Natural killer cell treated with Interleukin-12 subunit alpha and Interleukin-12 subunit beta and Interleukin-15 and Interleukin-18, amount 100 ng/mL, for 72 hours (primary cell): ENCODE data around the gene UBE4B. TPM values are rescaled to one million over a fixed set of nuclear protein-coding genes. Genes with fewer than 3 reads are reported as not detected.
A peak's percentile ranks its signal among the peaks of the same experiment; 100 is the strongest.
"Not testable (repeated sequence)": the region's sequence is repeated elsewhere in the genome, so short reads cannot be mapped to it uniquely, and the experiment has no call there.

Experiments used
- ATAC-seq, 2 donors: fragments of 150-1000 bp; cut with Tn5 transposase in 1 of 2; sonication (Bioruptor Pico), chemical (Tn5 transposase) in 1 of 2; 2 replicates each; pipeline ENCODE4 v1.10.0; 2021
- DNase-seq: peaks from one replicate; pipeline ENCODE4 v3.0.0; 2022; ENCODE audit warnings: low spot score
- H3K27ac Mint-ChIP-seq, 2 donors: 1 replicate in 1 of 2; 2 replicates in 1 of 2; pipeline ENCODE4 v1.8.0; 2022; ENCODE audit warnings: mixed read lengths in 2 of 2, mild to moderate bottlenecking in 1 of 2, moderate library complexity in 1 of 2
- H3K27me3 Mint-ChIP-seq, 2 donors: 1 replicate in 1 of 2; 2 replicates in 1 of 2; pipeline ENCODE4 v1.8.0; 2022; ENCODE audit warnings: mixed read lengths in 2 of 2
- H3K36me3 Mint-ChIP-seq: one replicate; pipeline ENCODE4 v1.8.0; 2022; ENCODE audit warnings: mixed read lengths
- H3K4me1 Mint-ChIP-seq, 2 donors: 1 replicate in 1 of 2; 2 replicates in 1 of 2; pipeline ENCODE4 v1.8.0; 2022; ENCODE audit warnings: low read depth in 2 of 2, mixed read lengths in 2 of 2, mild to moderate bottlenecking in 1 of 2
- H3K4me3 Mint-ChIP-seq: one replicate; pipeline ENCODE4 v1.8.0; 2022; ENCODE audit warnings: mixed read lengths
- H3K9me3 Mint-ChIP-seq: 2 replicates; pipeline ENCODE4 v1.8.0; 2022; ENCODE audit warnings: mixed read lengths
- total RNA-seq, 2 donors: library from RNA; stranded (reverse); gene quantifications; one replicate each; pipeline ENCODE4 v1.2.3, GENCODE V29; 2022

The UBE4B gene
- total RNA-seq, 2 donors from 2014 or later = 36.7 to 52.4 TPM

- no peak overlapping the region for H3K27ac Mint-ChIP-seq
- ATAC-seq (no peak), DNase-seq (no peak)
- H3K36me3 Mint-ChIP-seq = no peaks in the 10 kb centered on the region
- no peaks in the 10 kb centered on the region for H3K9me3 Mint-ChIP-seq
- H3K4me3 Mint-ChIP-seq = no peak overlapping the region
- H3K27me3 Mint-ChIP-seq = no peaks in the 10 kb centered on the region
- peaks cover 16 to 23% of the 10 kb centered on the region in 2 donors for H3K4me1 Mint-ChIP-seq
These were observed 37.4 kb downstream of the UBE4B start for GRCh38 chr1:10070206-10070605.

GRCh38 chr1:10071640-10072039, 38.9 kb downstream of the UBE4B start:
- no peak overlapping the region for H3K27ac Mint-ChIP-seq
- ATAC-seq (no peak), DNase-seq (no peak)
- no peaks in the 10 kb centered on the region for H3K9me3 Mint-ChIP-seq
- no peak overlapping the region for H3K4me3 Mint-ChIP-seq
- no peaks in the 10 kb centered on the region for H3K36me3 Mint-ChIP-seq
- H3K27me3 Mint-ChIP-seq = no peaks in the 10 kb centered on the region
- H3K4me1 Mint-ChIP-seq = peaks cover 18 to 25% of the 10 kb centered on the region in 2 donors

DNA sequence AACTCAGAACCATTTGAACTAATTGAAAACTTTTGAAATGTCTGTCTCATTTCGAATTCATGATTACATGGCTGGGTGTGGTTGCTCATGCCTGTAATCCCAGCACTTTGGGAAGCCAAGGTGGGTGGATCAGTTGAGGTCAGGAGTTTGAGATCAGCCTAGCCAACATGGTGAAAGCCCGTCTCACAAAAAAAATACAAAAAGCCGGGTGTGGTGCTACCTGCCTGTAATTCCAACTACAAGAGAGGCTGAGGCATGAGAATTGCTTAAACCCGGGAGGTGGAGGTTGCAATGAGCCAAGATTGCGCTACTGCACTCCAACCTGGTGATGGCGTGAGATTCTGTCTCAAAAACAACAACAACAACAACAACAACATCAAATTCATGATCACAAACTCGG, 40.6 kb downstream of the UBE4B start:
- not testable (repeated sequence) for H3K4me3 Mint-ChIP-seq, H3K9me3 Mint-ChIP-seq, ATAC-seq, H3K27me3 Mint-ChIP-seq, H3K36me3 Mint-ChIP-seq, H3K27ac Mint-ChIP-seq, DNase-seq
- peaks cover 18 to 25% of the 10 kb centered on the region in 2 donors for H3K4me1 Mint-ChIP-seq

GRCh38 chr1:10074059-10074851, 41.5 kb downstream of the UBE4B start:
- Mint-ChIP-seq H3K36me3 (no peaks in the 10 kb centered on the region), H3K27me3 (no peaks in the 10 kb centered on the region), H3K4me3 (peak overlapping the region; percentile 45), H3K4me1 (peaks cover 15 to 18% of the 10 kb centered on the region in 2 donors), H3K9me3 (no peaks in the 10 kb centered on the region), H3K27ac (peak overlapping the region; percentile 3 to 16)
- DNase-seq (peak; percentile 75), ATAC-seq (peak; percentile 98 to 99)

- Mint-ChIP-seq H3K27ac (peak overlapping the region in 1 of 2 donors; percentile 16), H3K36me3 (no peaks in the 10 kb centered on the region), H3K27me3 (no peaks in the 10 kb centered on the region), H3K4me1 (peaks cover 15 to 17% of the 10 kb centered on the region in 2 donors), H3K4me3 (peak overlapping the region; percentile 45), H3K9me3 (no peaks in the 10 kb centered on the region)
- ATAC-seq (no peak), DNase-seq (no peak)
These were observed 42.3 kb downstream of the UBE4B start for GRCh38 chr1:10074852-10075730.

DNA sequence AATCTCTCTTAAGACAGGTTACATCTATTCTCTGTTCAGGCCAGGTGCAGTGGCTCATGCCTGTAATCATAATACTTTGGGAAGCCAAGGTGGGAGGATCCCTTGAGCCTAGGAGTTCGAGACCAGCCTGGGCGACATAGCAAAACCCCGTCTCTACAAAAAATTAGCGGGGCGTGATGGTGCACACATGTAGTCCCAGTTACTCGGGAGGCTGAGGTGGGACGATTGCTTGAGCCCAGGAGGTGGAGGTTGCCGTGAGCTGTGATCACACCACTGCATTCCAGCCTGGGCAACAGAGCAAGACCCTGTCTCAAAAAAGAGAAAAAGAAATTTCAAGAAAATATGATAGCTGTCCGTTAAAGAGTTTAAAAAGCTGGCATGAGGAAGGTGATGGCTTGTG, 43.0 kb downstream of the UBE4B start:
- DNase-seq = no peak
- Mint-ChIP-seq H3K27me3 (no peaks in the 10 kb centered on the region), H3K4me1 (peaks cover 15 to 22% of the 10 kb centered on the region in 2 donors), H3K4me3 (no peak overlapping the region), H3K36me3 (peaks cover 6% of the 10 kb centered on the region), H3K9me3 (no peaks in the 10 kb centered on the region), H3K27ac (no peak overlapping the region)
- ATAC-seq = no peak

GRCh38 chr1:10078494-10078893, 45.7 kb downstream of the UBE4B start:
- Mint-ChIP-seq H3K4me1 (peaks cover 15 to 22% of the 10 kb centered on the region in 2 donors), H3K9me3 (no peaks in the 10 kb centered on the region), H3K4me3 (no peak overlapping the region), H3K27me3 (no peaks in the 10 kb centered on the region), H3K27ac (no peak overlapping the region), H3K36me3 (peaks cover 6% of the 10 kb centered on the region)
- no peak for DNase-seq
- no peak for ATAC-seq

GRCh38 chr1:10080523-10080922, 47.8 kb downstream of the UBE4B start:
- no peak overlapping the region for H3K27ac Mint-ChIP-seq
- H3K9me3 Mint-ChIP-seq = no peaks in the 10 kb centered on the region
- H3K4me3 Mint-ChIP-seq = no peak overlapping the region
- H3K4me1 Mint-ChIP-seq = peaks cover 5 to 7% of the 10 kb centered on the region in 2 donors
- DNase-seq (no peak), ATAC-seq (no peak)
- H3K27me3 Mint-ChIP-seq = no peaks in the 10 kb centered on the region
- peaks cover 6% of the 10 kb centered on the region for H3K36me3 Mint-ChIP-seq

GRCh38 chr1:10082785-10083479, 50.2 kb downstream of the UBE4B start:
- Mint-ChIP-seq H3K27me3 (no peaks in the 10 kb centered on the region), H3K4me1 (peaks cover 5 to 7% of the 10 kb centered on the region in 2 donors), H3K27ac (peak overlapping the region in 1 of 2 donors; percentile 1), H3K9me3 (no peaks in the 10 kb centered on the region), H3K4me3 (no peak overlapping the region), H3K36me3 (peaks cover 6% of the 10 kb centered on the region)
- no peak for DNase-seq
- ATAC-seq = no peak

DNA sequence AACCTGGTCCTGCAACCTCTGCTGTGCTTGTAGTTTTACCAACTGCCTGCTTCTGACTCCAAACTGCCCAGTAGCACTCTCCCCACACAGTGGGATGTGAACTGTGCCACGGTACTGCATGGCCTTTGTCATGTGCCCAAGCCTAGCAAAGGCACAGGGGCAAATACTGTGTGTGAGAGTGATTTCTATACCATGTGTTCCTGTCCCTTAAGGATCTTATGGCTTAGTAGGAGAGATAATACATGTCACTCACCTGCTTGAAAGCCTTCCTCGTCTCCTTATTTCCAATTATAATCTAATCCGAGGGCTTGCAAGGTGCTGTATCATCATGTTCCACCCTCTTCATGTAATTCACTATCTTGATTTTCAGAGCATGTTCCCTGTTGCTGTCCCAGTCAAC, 51.3 kb downstream of the UBE4B start:
- peaks cover 5% of the 10 kb centered on the region in 2 donors for H3K4me1 Mint-ChIP-seq
- H3K4me3 Mint-ChIP-seq = no peak overlapping the region
- no peak for ATAC-seq
- no peaks in the 10 kb centered on the region for H3K9me3 Mint-ChIP-seq
- H3K36me3 Mint-ChIP-seq = peaks cover 6% of the 10 kb centered on the region
- no peak overlapping the region for H3K27ac Mint-ChIP-seq
- no peaks in the 10 kb centered on the region for H3K27me3 Mint-ChIP-seq
- DNase-seq = no peak

GRCh38 chr1:10085076-10085475, 52.3 kb downstream of the UBE4B start:
- H3K27me3 Mint-ChIP-seq = no peaks in the 10 kb centered on the region

GRCh38 chr1:10087210-10087609, 54.5 kb downstream of the UBE4B start:
- H3K36me3 Mint-ChIP-seq = no peaks in the 10 kb centered on the region
- no peaks in the 10 kb centered on the region for H3K9me3 Mint-ChIP-seq
- H3K4me3 Mint-ChIP-seq = no peak overlapping the region
- H3K27me3 Mint-ChIP-seq = no peaks in the 10 kb centered on the region
- no peak for ATAC-seq
- no peak for DNase-seq
- H3K4me1 Mint-ChIP-seq = peaks cover 5% of the 10 kb centered on the region in 2 donors
- H3K27ac Mint-ChIP-seq = no peak overlapping the region

More at GRCh38 chr1:10085076-10085475, 52.3 kb downstream of the UBE4B start:
- Mint-ChIP-seq H3K4me3 (no peak overlapping the region), H3K9me3 (no peaks in the 10 kb centered on the region), H3K27ac (no peak overlapping the region), H3K4me1 (peaks cover 5% of the 10 kb centered on the region in 2 donors), H3K36me3 (peaks cover 6% of the 10 kb centered on the region)
- no peak for DNase-seq
- ATAC-seq = no peak

DNA sequence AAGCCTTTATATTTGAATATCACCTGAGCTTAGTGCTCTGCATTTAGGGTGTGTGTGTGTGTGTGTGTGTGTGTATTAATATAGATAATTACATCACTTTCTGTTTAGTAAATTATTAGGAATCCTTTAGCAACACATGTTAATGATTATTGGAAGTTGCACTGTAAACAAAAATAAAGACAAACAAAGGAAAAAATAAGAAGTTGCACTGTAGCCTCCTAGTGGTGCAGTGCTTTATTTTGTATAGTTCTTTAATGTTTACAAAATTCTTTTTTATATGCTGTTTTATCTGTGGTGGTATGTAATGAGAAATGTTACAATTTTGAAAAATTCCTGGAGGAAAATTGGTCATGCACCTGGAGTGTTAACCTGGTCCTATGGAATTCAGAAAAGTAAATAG, 69.2 kb downstream of the UBE4B start:
- no peak for ATAC-seq
- no peak overlapping the region for H3K27ac Mint-ChIP-seq
- DNase-seq = no peak
- H3K9me3 Mint-ChIP-seq = no peaks in the 10 kb centered on the region
- H3K36me3 Mint-ChIP-seq = peaks cover 15% of the 10 kb centered on the region
- H3K4me3 Mint-ChIP-seq = no peak overlapping the region
- H3K27me3 Mint-ChIP-seq = no peaks in the 10 kb centered on the region
- no peaks in the 10 kb centered on the region for H3K4me1 Mint-ChIP-seq
